Stimulated activated CD8-positive, alpha-beta memory T cell treated with anti-CD3 and anti-CD28 coated beads, Interleukin-15, amount 100 ng/mL, for 1 hour (primary cell): ENCODE data around the gene SPARC.

Source experiments
- DNase-seq: peaks from one replicate; pipeline ENCODE4 v3.0.0-alpha.2; 2020; ENCODE audit warnings: low read depth

SPARC gene

GRCh38 chr5:151660616-151661495, 25.9 kb downstream of the SPARC start:
- no peak for DNase-seq

- DNase-seq = peak; percentile 66
Observed at GRCh38 chr5:151659001-151659754, 27.5 kb downstream of the SPARC start.

- DNase-seq = no peak
Observed at GRCh38 chr5:151657114-151657513, 29.6 kb downstream of the SPARC start.

GRCh38 chr5:151656311-151656710, 30.4 kb downstream of the SPARC start:
- DNase-seq = no peak

GRCh38 chr5:151651997-151652645, 34.6 kb downstream of the SPARC start:
- DNase-seq = peak; percentile 34

GRCh38 chr5:151648988-151649387, 37.7 kb downstream of the SPARC start:
- DNase-seq = no peak

GRCh38 chr5:151648089-151648488, 38.6 kb downstream of the SPARC start:
- no peak for DNase-seq

- no peak for DNase-seq
Observed at GRCh38 chr5:151647320-151647861, 39.3 kb downstream of the SPARC start.

- no peak for DNase-seq
Observed at GRCh38 chr5:151646334-151646733, 40.4 kb downstream of the SPARC start.

GRCh38 chr5:151643388-151643787, 43.3 kb downstream of the SPARC start:
- DNase-seq = no peak

GRCh38 chr5:151642472-151643140, 44.1 kb downstream of the SPARC start:
- DNase-seq = no peak

GRCh38 chr5:151638619-151639018, 48.1 kb downstream of the SPARC start:
- no peak for DNase-seq

GRCh38 chr5:151637676-151638075, 49.0 kb downstream of the SPARC start:
- DNase-seq = no peak

- no peak for DNase-seq
Observed at GRCh38 chr5:151633892-151634291, 52.8 kb downstream of the SPARC start.

GRCh38 chr5:151632941-151633340, 53.8 kb downstream of the SPARC start:
- DNase-seq = no peak

- no peak for DNase-seq
Observed at GRCh38 chr5:151632524-151632923, 54.2 kb downstream of the SPARC start.

GRCh38 chr5:151631941-151632340, 54.8 kb downstream of the SPARC start:
- DNase-seq = no peak

GRCh38 chr5:151630088-151630487, 56.6 kb downstream of the SPARC start:
- no peak for DNase-seq

GRCh38 chr5:151628112-151628823, 58.4 kb downstream of the SPARC start:
- DNase-seq = no peak

GRCh38 chr5:151627650-151628049, 59.1 kb downstream of the SPARC start:
- no peak for DNase-seq

- DNase-seq = no peak
Observed at GRCh38 chr5:151625285-151625684, 61.4 kb downstream of the SPARC start.
